SK-N-SH treated with all-trans-retinoic acid at 6 μM for 48 hours (cell line): ENCODE measurements around the gene FMN1.

ENCODE experiments used
- ATAC-seq: fragments of 200-7000 bp; cut with Tn5 transposase; 3 replicates; pipeline ENCODE4 v1.9.1; 2020; ENCODE audit warnings: mild to moderate bottlenecking, moderate library complexity
- ARNTL ChIP-seq: fragments of 450-650 bp; formaldehyde crosslinking; IDR thresholded peaks from 2 replicates; pipeline ENCODE4 v1.5.0; 2020; ENCODE audit warnings: low read depth, mild to moderate bottlenecking, moderate library complexity, borderline replicate concordance
- BACH2 ChIP-seq: fragments of 250-450 bp; sonication (Bioruptor Pico); IDR thresholded peaks from 2 replicates; pipeline ENCODE4 v1.9.0; 2021; ENCODE audit warnings: mild to moderate bottlenecking, borderline replicate concordance
- ESRRG ChIP-seq: fragments of 250-450 bp; sonication (Bioruptor Pico); IDR thresholded peaks from 2 replicates; pipeline ENCODE4 v1.6.1; 2021; ENCODE audit warnings: mild to moderate bottlenecking
- ISL1 ChIP-seq: fragments of 250-450 bp; sonication (Bioruptor Pico); IDR thresholded peaks from 2 replicates; pipeline ENCODE4 v2.1.2; 2022; ENCODE audit warnings: mild to moderate bottlenecking, moderate library complexity
- OSR1 ChIP-seq: fragments of 250-450 bp; sonication (Bioruptor Pico); IDR thresholded peaks from 2 replicates; pipeline ENCODE4 v1.8.0; 2022; ENCODE audit warnings: moderate library complexity, mild to moderate bottlenecking, inconsistent platforms
- PPARA ChIP-seq: fragments of 250-450 bp; sonication (Bioruptor Pico); IDR thresholded peaks from 2 replicates; pipeline ENCODE4 v1.5.0; 2020; ENCODE audit warnings: mild to moderate bottlenecking, borderline replicate concordance
- RARB ChIP-seq: fragments of 250-450 bp; sonication (Bioruptor Pico); IDR thresholded peaks from 2 replicates; pipeline ENCODE4 v1.8.0; 2021; ENCODE audit warnings: mild to moderate bottlenecking, moderate library complexity
- SNAI2 ChIP-seq: fragments of 250-450 bp; sonication (Bioruptor Pico); IDR thresholded peaks from 2 replicates; pipeline ENCODE4 v1.5.0; 2020; ENCODE audit warnings: mild to moderate bottlenecking, moderate library complexity
- TCF4 ChIP-seq: fragments of 250-450 bp; sonication (Bioruptor Pico); IDR thresholded peaks from 2 replicates; pipeline ENCODE4 v1.8.0; 2021; ENCODE audit warnings: mild to moderate bottlenecking, moderate library complexity, borderline replicate concordance
- TOX ChIP-seq: fragments of 250-450 bp; sonication (Bioruptor Pico); IDR thresholded peaks from 2 replicates; pipeline ENCODE4 v1.8.0; 2021; ENCODE audit warnings: mild to moderate bottlenecking, moderate library complexity, borderline replicate concordance
- ZC3H10 ChIP-seq: fragments of 250-450 bp; sonication (Bioruptor Pico); IDR thresholded peaks from 2 replicates; pipeline ENCODE4 v1.5.1; 2021; ENCODE audit warnings: mild to moderate bottlenecking, moderate library complexity
- ZFP3 ChIP-seq: fragments of 250-450 bp; sonication (Bioruptor Pico); IDR thresholded peaks from 2 replicates; pipeline ENCODE4 v1.5.0; 2020; ENCODE audit warnings: mild to moderate bottlenecking, moderate library complexity
- ZFP30 ChIP-seq: fragments of 450-650 bp; formaldehyde crosslinking; IDR thresholded peaks from 2 replicates; pipeline ENCODE4 v1.5.0; 2022; ENCODE audit warnings: mild to moderate bottlenecking, moderate library complexity
- ZNF565 ChIP-seq: fragments of 450-650 bp; formaldehyde crosslinking; conservative IDR thresholded peaks from 2 replicates; pipeline ENCODE4 v1.5.0; 2020; ENCODE audit warnings: low read depth, mild to moderate bottlenecking, moderate library complexity
- ZNF70 ChIP-seq: fragments of 450-650 bp; formaldehyde crosslinking; IDR thresholded peaks from 2 replicates; pipeline ENCODE4 v1.5.0; 2020; ENCODE audit warnings: mild to moderate bottlenecking, moderate library complexity
- TF ChIP-seq, protein P1 (sequence below): fragments of 250-450 bp; sonication (Bioruptor Pico); IDR thresholded peaks from 2 replicates; pipeline ENCODE4 v1.5.1; 2021; ENCODE audit warnings: mild to moderate bottlenecking, moderate library complexity
- TF ChIP-seq, protein P2 (sequence below): fragments of 250-450 bp; sonication (Bioruptor Pico); IDR thresholded peaks from 2 replicates; pipeline ENCODE4 v1.5.1; 2020; ENCODE audit warnings: low read depth, mild to moderate bottlenecking, moderate library complexity
- TF ChIP-seq, protein P3 (sequence below): fragments of 250-450 bp; sonication (Bioruptor Pico); IDR thresholded peaks from 2 replicates; pipeline ENCODE4 v1.8.0; 2020; ENCODE audit warnings: mild to moderate bottlenecking, moderate library complexity, borderline replicate concordance

The FMN1 gene

DNA sequence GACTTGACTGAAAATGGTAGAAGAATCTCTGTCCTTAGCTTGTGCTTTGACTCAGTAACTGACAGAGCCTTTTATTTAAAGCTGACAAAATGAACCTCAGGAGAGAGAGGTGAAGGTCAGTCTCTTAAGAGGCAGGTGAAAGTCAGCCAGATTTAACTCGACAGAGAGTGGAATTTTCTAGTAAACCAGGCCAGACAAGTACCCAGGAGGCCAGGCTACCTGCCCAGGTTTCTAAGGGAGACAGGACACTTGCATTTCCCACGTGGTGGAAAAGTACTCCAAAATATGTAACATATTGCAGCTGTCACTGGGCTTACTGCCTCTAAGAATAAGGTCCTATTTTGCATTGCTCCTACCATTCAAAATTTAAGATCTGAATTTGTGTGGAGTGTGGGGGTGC lies 167.9 kb downstream of the FMN1 start (continued):
- TF ChIP-seq ISL1 (CRISPR knock-in tag): no peak

DNA sequence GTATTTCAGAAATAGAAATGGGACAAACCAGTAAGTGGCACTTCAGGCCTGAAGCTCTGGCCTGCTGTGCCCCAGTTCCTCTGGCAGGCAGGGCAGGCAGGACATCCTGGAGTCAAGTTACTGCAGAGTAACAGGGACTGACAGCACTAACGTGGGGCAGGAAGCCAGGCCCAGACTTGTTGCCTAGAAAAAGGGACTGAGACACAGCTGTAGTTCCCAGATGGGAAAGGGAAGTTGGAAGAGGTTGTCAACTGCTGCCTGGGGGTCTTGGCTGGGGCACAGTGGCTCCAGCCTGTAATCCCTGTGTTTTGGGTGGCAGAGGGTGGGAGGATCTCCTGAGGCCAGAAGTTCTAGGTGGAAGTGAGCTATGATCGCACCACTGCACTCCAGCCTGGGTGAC lies 171.9 kb downstream of the FMN1 start:
- no peak for TF ChIP-seq BACH2
- 0 out of 2 replicates have a peak, but pooled peaks have one; percentile 31 for TF ChIP-seq ZNF565 (CRISPR knock-in tag)
- TF ChIP-seq, protein P1, sequence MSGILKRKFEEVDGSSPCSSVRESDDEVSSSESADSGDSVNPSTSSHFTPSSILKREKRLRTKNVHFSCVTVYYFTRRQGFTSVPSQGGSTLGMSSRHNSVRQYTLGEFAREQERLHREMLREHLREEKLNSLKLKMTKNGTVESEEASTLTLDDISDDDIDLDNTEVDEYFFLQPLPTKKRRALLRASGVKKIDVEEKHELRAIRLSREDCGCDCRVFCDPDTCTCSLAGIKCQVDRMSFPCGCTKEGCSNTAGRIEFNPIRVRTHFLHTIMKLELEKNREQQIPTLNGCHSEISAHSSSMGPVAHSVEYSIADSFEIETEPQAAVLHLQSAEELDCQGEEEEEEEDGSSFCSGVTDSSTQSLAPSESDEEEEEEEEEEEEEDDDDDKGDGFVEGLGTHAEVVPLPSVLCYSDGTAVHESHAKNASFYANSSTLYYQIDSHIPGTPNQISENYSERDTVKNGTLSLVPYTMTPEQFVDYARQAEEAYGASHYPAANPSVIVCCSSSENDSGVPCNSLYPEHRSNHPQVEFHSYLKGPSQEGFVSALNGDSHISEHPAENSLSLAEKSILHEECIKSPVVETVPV (CRISPR knock-in tag): no peak
- no peak for TF ChIP-seq ESRRG
- peak; percentile 88 for ATAC-seq

DNA sequence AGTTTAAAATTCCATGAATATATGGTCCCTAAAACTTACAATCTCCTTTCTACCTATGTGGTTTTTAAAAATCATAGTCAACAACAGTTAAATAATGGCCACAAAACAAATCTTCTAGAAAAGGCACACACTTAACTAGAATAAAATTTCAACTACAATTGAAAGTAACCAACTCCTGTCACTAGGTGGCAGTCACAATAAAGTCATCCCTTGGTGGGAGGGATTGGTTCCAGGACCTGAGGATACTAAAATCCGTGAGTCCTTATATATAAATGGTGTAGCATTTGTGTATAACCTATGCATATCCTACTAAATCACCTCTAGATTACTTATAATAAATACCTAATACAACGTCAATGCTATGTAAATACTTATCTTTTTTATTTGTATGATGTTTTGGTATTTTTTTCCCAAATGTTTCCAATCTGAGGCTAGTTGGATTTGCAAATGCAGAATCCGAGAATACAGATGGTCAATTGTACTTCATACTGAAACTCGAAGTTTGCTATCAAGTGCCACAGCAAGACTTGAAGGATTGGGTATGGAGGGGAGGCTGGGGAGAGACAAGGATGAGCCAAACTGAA lies 172.6 kb downstream of the FMN1 start:
- peak; percentile 64 for ATAC-seq
- TF ChIP-seq PPARA (no peak), ZFP30 (CRISPR knock-in tag) (no peak), ZNF70 (CRISPR knock-in tag) (no peak), ISL1 (CRISPR knock-in tag) (no peak), ESRRG (no peak), ZFP3 (CRISPR knock-in tag) (no peak), RARB (CRISPR knock-in tag) (no peak), TOX (CRISPR knock-in tag) (no peak), ZC3H10 (CRISPR knock-in tag) (no peak)
- TF ChIP-seq, protein P2, sequence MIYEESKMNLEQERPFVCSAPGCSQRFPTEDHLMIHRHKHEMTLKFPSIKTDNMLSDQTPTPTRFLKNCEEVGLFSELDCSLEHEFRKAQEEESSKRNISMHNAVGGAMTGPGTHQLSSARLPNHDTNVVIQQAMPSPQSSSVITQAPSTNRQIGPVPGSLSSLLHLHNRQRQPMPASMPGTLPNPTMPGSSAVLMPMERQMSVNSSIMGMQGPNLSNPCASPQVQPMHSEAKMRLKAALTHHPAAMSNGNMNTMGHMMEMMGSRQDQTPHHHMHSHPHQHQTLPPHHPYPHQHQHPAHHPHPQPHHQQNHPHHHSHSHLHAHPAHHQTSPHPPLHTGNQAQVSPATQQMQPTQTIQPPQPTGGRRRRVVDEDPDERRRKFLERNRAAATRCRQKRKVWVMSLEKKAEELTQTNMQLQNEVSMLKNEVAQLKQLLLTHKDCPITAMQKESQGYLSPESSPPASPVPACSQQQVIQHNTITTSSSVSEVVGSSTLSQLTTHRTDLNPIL (CRISPR knock-in tag): no peak
- TF ChIP-seq, protein P3, sequence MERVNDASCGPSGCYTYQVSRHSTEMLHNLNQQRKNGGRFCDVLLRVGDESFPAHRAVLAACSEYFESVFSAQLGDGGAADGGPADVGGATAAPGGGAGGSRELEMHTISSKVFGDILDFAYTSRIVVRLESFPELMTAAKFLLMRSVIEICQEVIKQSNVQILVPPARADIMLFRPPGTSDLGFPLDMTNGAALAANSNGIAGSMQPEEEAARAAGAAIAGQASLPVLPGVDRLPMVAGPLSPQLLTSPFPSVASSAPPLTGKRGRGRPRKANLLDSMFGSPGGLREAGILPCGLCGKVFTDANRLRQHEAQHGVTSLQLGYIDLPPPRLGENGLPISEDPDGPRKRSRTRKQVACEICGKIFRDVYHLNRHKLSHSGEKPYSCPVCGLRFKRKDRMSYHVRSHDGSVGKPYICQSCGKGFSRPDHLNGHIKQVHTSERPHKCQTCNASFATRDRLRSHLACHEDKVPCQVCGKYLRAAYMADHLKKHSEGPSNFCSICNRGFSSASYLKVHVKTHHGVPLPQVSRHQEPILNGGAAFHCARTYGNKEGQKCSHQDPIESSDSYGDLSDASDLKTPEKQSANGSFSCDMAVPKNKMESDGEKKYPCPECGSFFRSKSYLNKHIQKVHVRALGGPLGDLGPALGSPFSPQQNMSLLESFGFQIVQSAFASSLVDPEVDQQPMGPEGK (CRISPR knock-in tag): no peak
- TF ChIP-seq, protein P1 (CRISPR knock-in tag): no peak
- TF ChIP-seq, all 23 proteins: peak for 0

DNA sequence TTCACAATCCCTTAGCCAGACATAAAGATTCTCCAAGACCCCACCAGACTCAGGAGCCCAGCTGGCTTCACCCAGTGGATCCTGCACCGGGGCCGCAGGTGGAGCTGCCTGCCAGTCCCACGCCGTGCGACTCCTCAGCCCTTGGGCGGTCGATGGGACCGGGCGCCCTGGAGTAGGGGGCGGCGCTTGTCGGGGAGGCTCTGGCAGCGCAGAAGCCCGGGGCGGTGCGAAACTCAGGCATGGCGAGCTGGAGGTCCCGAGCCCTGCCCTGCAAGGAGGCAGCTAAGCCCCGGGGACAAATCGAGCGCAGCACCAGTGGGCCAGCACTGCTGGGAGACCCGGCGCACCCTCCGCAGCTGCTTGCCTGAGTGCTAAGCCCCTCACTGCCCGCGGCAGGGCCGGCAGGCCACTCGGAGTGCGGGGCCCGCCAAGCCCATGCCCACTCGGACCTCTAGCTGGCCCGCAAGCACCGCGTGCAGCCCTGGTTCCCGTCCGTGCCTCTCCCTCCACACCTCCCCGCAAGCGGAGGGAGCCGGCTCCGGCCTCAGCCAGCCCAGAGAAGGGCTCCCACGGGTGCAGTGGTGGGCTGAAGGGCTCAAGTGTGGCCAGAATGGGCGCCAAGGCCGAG lies 175.0 kb downstream of the FMN1 start:
- no peak for ATAC-seq
- TF ChIP-seq RARB (CRISPR knock-in tag) (no peak), TCF4 (CRISPR knock-in tag) (no peak), BACH2 (no peak), SNAI2 (CRISPR knock-in tag) (no peak), ARNTL (CRISPR knock-in tag) (no peak), PPARA (no peak), ZFP3 (CRISPR knock-in tag) (no peak), OSR1 (no peak), ZNF70 (CRISPR knock-in tag) (no peak), ZC3H10 (CRISPR knock-in tag) (no peak), ZNF565 (CRISPR knock-in tag) (no peak), ESRRG (no peak)
- TF ChIP-seq, protein P2 (CRISPR knock-in tag): no peak
- TF ChIP-seq, protein P1 (CRISPR knock-in tag): no peak
